SK-MEL-5 (cell line): Measurements from ENCODE around the gene SLIRP. TPM values are rescaled to one million over a fixed set of nuclear protein-coding genes. Genes with fewer than 3 reads are reported as not detected.
"Not testable (repeated sequence)": the region's sequence is repeated elsewhere in the genome, so short reads cannot be mapped to it uniquely, and the experiment has no call there.

Experiments used
- DNase-seq: peaks from one replicate; pipeline ENCODE4 v3.0.0-alpha.2; 2016; ENCODE audit warnings: low read depth, low spot score
- in situ Hi-C: cut with HindIII; loops from 2 replicates; pipeline ENCODE4 v1.10.0; 2016; ENCODE audit warnings: low sequenced_read_pairs, high pct_unique_total_duplicates, low pct_unique_long_range_greater_than_20kb
- total RNA-seq: library from RNA; depleted of rRNA; stranded (reverse); fragments of >200 nt; shearing (Covaris generic); gene quantifications from 2 replicates; pipeline ENCODE4 v1.2.3, GENCODE V29; 2014; rRNA removed

Gene SLIRP
- total RNA-seq, 1 experiment from 2014 or later = 462 TPM

GRCh38 chr14:77722301-77722700 is 14.4 kb downstream of the SLIRP start:
- DNase-seq = no peak
- in situ Hi-C loops = no loop called here

- in situ Hi-C loops = no loop called here
- no peak for DNase-seq
Observed at GRCh38 chr14:77730976-77731497, 23.1 kb downstream of the SLIRP start.

DNA sequence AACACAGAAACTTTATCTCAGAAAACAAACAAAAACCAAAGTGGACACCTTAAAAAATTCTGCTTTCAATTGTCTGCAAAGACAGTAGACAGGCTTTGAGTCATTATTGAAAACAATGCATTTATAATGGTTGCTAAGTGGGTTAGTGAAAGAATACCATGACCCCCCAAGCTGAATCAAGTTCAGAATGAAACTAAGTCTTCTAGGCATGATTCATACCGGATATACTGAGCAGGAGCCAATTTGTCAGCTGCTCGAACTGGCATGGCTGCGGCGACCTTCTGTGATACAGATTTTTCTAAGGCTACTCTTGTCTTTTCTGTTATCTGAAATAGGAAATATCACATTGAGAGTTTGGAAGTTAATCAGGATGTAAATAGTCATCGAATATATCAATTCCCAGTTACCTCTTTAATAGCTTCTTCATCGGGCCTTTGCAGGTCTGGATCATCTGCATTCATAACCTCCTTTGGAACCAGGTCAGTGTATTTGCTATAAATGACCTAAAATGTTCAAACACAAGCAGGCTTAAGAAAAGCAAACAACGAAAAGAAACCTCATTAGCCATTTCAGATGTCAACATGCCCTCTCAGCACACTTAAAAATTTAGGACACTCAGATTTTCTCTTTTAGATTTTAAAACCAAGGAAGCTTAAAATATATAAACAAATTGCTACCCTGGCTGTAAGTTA is 30.8 kb downstream of the SLIRP start:
- DNase-seq = no peak
- in situ Hi-C loops = no loop called here

DNA sequence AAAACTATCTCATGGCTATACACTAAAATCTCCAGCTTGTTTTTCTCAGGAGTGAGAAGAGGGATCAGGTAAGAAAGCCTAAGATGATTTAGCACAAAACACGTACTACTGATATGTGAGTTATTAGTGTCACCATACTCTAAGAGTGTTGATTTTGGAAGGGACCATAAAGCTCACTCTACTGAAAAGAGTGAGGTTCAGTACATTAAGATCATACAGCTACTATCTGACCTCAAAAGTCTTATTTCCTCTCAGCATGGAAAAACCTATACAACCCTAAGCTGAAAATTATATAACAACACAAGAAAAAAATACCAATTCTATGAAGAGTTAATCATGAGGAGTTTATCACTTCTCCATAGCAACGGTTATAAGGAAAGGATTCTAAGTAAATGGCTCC is 33.5 kb downstream of the SLIRP start:
- in situ Hi-C loops = no loop called here
- DNase-seq = no peak

DNA sequence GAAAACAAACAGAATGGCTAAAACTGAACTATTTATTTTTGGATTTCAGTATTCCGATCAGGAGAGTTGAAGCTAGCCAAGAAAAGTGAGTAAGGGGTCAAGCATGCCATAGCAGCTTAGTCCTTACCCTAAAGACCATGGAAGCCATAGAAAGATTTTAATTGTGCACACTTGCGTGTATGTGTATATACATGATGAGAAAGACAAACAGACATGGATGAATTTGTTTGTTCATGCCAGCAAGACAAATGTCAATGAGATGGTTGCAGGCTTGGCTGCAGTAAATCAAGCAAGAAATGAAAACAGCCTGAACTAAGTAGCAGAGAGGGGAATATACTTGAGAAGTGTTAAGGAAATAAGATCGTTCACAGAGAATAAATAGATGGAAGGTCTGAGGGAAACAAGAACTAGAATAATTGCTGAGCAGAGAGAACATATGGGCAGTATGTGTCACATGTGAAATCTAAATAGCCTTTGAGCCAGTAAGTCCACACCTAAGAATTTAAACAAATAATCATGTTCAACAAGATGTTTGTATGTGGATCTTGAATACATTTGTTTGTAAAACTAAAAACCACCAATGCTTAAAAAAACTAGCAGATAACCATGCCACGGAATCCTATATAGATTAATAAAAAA is 38.3 kb downstream of the SLIRP start:
- no peak for DNase-seq
- in situ Hi-C loops = no loop called here

- in situ Hi-C loops, DNase-seq: not testable (repeated sequence)
Observed at GRCh38 chr14:77747425-77747824, 39.5 kb downstream of the SLIRP start.

DNA sequence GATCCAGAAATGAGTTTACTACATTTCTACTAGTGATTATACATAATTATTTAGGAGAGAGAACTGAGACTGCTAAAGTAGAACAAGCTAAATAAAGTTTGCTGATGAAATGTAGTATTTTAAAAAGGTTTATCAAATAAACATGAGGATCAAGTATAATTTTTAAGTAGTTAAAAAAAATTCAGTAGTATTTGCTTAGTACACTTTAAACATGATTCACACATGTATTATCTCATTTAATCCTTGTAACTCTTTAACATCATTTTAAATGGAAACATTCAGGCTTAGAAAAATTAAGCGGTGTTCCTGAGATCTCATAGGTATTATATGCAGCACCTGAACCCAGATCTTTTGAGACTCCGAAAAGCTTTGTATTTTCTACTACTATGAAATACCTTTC is 44.4 kb downstream of the SLIRP start:
- in situ Hi-C loops = no loop called here
- no peak for DNase-seq

DNA sequence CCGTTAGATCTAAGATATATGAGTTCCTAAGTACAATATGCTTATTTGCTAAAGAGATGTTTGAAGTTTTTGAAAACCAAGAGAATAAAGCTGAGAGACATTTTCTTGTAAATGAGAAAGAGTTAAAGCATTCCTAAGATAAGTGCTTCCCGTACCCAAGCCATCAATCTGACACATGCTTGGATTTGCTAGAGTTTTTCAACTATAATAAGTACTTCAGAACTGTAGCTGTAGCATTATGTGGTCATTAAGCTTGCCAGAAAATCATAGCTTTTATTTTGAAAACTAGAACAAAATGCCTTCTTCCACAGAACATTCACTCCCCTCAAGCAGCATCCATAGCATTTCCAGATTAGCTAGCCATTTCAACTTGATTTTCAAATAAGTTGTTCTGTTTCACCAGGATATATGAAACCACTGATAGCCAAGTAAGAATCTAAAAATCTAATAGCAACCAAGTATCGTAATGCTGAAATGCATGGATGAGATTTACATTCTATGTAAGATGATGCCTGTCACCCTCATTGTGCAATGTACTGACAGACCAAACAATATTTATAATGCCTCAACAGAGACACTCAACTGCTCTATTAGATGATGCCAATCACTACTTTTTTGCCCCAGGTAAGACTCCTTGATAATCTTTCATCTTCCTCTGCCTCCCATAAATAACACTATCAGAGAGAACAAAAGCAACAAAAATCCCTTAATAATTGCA is 45.1 kb downstream of the SLIRP start:
- no peak for DNase-seq
- in situ Hi-C loops = no loop called here

DNA sequence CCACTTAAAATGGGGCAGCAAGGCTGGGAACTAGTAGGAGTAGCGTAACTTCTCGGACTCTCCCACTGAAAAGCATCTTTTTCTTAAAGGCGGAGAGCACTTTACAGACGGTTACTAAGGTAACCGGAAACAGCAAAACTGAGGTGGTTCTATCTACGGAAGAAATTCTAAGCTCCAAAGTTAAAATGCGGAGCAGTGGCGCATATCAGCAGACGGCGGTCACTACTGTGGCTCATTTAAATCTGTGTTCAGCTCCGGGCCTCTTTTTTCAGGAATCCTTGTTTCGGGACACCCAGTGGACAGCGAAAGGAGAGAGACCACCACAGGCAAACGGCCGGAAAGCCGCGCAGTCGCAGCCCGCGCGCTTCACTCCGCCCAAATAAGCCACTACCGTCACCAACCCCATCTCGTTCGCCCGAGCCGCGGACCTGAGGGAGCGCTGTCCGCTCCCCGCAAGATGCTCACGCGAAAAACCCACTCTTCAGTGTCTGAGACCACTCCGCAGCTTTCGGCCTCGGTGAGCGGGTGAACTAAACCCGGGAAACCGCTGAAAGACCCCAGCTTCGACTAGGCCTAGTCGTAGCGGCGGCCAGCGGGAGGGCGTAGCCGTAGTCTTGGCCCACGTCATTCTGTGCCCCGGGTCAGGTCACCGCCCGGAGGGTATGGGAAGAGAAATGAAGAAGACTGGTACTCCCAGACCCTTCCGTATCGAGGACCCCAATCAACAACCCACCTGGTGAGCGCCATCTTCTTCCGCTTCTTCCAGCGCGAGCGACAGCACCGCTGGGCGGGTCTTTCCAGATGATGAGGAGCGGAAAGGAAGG is 52.7 kb downstream of the SLIRP start, which contains the start of gene SNW1:
Gene SNW1 (minus strand): TSS at position 776 of the 824 bp plus-strand sequence. CDS start 29 bp downstream, at position 747.
- peak; percentile 94 for DNase-seq
- in situ Hi-C loops = no loop called here

DNA sequence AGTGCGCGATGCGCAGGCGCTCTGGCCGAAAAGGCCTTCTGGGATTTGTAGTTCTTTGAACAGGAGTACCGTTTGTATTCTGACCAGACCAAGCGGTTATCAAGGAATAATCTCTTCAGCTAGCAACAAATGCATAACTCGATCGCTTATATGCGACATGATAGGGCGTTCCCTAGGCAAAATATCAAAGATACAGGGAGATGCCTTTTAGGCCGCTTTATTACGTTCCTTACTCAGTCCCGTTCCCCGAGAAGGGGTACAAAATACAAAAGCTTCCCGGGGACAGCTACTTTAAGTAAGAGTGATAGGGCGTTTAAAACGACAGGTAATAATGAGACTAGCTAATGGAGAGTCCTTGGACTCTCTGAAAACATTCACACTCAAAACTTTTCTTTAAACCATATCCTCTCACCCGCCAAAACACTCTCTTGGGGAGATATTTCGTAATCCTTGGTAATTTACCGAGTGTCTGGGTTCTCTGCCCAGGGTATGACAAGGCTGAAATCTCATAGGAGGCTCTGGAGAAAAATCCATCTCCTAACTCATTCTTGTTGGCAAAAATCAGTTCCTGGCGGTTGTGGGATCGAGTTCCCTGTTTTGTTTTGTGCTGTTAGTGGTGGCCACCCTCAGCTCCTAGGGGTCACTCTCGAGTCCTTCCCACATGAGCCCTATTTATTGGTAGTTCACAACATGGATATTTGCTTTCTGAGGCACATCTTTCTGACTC is 53.5 kb downstream of the SLIRP start:
- in situ Hi-C loops = no loop called here
- peak; percentile 57 for DNase-seq

DNA sequence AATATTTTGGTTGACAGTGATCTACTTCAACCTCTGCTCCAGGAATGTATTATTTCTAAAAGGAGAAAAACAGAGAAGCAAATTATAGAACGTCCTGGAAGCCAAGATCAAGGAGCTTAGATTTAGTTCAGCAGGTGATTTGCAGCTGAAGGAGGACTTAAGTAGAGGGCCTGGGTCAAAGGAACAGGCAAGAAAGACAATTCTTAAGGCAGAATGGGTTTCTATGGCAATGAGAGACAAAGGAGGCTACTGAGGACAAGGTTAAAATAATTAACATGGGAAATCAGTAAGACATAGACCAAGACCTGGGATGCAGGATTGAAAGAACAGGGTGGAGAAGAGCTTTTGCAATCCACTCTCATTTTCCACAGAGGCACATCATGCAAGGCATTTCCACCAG is 55.4 kb downstream of the SLIRP start:
- no peak for DNase-seq
- in situ Hi-C loops = no loop called here

DNA sequence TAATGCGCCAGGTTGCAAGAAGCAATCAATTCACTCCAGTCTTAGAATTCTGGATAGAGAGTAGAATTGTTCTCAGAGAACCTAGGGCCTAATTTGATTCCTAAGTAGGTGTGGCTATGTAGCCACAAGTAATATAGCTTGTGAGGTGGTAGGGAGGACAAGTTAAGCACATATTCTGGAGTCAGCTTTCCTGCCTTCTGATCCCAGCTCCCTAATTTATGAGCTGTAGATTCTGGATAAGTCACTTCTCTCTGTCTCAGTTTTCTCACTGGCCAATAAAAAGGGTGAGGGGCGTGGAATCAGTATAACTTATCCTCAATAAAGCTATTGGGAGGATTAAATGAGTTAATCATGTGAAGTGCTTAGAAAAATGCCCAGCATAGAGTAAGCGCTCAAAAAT is 56.1 kb downstream of the SLIRP start:
- DNase-seq = no peak
- in situ Hi-C loops = no loop called here

Other genes starting within 250 kb of the SLIRP start
- 0.19 and 0.79 TPM in 2 replicates for gene ISM2, start 209.3 kb upstream of the SLIRP start, total RNA-seq
- 16.1 and 16.6 TPM in 2 replicates for gene SPTLC2, start 91.5 kb upstream of the SLIRP start, total RNA-seq
- gene ALKBH1, start 80 bp upstream of the SLIRP start, total RNA-seq = 13.4 and 16.7 TPM in 2 replicates
- 79.3 and 87.6 TPM in 2 replicates for gene SNW1, start 53.1 kb downstream of the SLIRP start, total RNA-seq
- gene ADCK1, start 92.0 kb downstream of the SLIRP start, total RNA-seq = 5.9 and 6.5 TPM in 2 replicates